Measurements from ENCODE around the gene ELF4. TPM values are rescaled to one million over a fixed set of nuclear protein-coding genes. Genes with fewer than 3 reads are reported as not detected.

Gene ELF4
- total and polyA plus RNA-seq, 10 of the 15 experiments (the other 5 are each of a cell fraction or from before 2014, with no cell fraction given) = 4.0 to 36.7 (median 22.6) TPM

DNA sequence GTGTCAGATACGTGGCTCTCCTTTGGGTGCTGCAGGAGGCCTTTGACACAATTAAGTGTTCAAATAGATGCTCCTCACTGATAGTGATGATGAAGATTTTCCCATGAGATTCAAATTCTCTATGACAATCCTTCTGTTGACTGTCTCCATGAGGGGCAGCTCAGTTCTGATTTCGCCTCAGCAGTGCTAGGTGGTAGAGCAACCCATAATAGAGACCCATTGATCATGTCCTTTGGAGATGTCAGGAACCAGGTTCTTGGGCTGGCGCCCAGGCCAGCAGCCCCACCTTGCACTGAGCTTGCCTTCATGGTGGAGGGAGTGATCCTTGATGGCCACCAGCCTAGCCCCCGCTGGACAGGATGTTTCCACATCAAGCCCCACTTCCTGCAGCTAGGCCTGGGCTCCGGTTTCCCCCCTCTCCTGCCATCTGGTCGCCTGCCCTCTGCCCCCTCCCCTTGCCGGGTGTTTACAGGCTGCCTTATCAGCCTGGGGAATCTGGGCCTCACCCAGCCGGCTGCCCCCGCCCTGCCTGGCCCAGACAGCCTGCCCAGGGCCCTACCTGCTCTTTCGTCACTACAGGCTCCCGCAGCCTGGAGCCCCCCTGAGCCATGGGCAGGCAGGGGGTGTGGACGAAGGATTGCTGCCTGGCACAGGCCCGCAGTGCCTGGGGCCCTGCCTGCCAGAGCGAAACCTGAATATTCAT, 12.6 kb downstream of the ELF4 start:
- 38% methylated on average over 14 of the region's 14 CpGs for WGBS (ENCODE audit: insufficient coverage, insufficient replicate concordance, low lambda C conversion rate, missing lambda C conversion rate)
- DNase-seq (ENCODE audit: low read depth, low spot score) (no peak), ATAC-seq (no peak; the same call in 2 of the 3 replicates), FAIRE-seq (no peak)
- Histone ChIP-seq H3K27ac (ENCODE audit: control insufficient read depth, insufficient read depth) (no peak overlapping the region), H3K79me2 (ENCODE audit: control insufficient read depth, insufficient read depth, low read length) (peaks cover 40% of the 10 kb centered on the region), H3K9ac (ENCODE audit: control insufficient read depth, insufficient read depth, low read length) (no peak overlapping the region), H3K4me3 (no peak overlapping the region), H4K20me1 (ENCODE audit: control insufficient read depth, insufficient read depth) (no peaks in the 10 kb centered on the region; the same call in 1 of the 2 replicates), H2AFZ (ENCODE audit: control insufficient read depth, low read depth, low read length) (no peak overlapping the region), H3K9me3 (replicated peaks; ENCODE audit: control insufficient read depth, insufficient read depth, low read length) (no peaks in the 10 kb centered on the region), H3K4me1 (ENCODE audit: control insufficient read depth, insufficient read depth, low read length) (peaks cover 6% of the 10 kb centered on the region), H3K36me3 (ENCODE audit: control insufficient read depth in 2 of 2, insufficient read depth in 2 of 2, low read length in 1 of 2) (peaks cover 0 to 3% of the 10 kb centered on the region in 2 experiments; a peak in 1 of 4 replicates), H3K4me2 (ENCODE audit: control insufficient read depth, insufficient read depth) (no peak overlapping the region), H3K27me3 (replicated peaks in 1 of 2; ENCODE audit: control insufficient read depth in 2 of 2, insufficient read depth in 2 of 2, low read length in 1 of 2) (no peaks in the 10 kb centered on the region)
- SMC1A ChIA-PET (ENCODE audit: uncharacterized antibody, unreplicated experiment) = no interaction called here
- POLR2A ChIA-PET = interaction anchor here (0.8 kb wide), 1 partner anchor 16 kb away, joined by 3 read pairs; no protein-coding TSS in a partner anchor
- CTCF ChIA-PET = interaction anchor here (1.1 kb wide), 1 partner anchor 18 kb away, joined by 3 read pairs; no protein-coding TSS in a partner anchor
- intact Hi-C loops (cut with micrococcal nuclease; ENCODE audit: unreplicated experiment) (no loop called here), in situ Hi-C loops (cut with MboI) (no loop called here)
- TF ChIP-seq MTA3 (IDR thresholded peaks at IDR 0.05; ENCODE audit: borderline replicate concordance, low read length) = no peak
- TF ChIP-seq, protein P1, sequence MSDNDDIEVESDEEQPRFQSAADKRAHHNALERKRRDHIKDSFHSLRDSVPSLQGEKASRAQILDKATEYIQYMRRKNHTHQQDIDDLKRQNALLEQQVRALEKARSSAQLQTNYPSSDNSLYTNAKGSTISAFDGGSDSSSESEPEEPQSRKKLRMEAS (IDR thresholded peaks at IDR 0.05; ENCODE audit: low read depth, low read length) = no peak
- no peak for TF ChIP-seq IKZF2 (IDR thresholded peaks at IDR 0.05)
- TF ChIP-seq CBX3 (IDR thresholded peaks at IDR 0.05; ENCODE audit: borderline replicate concordance, low read depth) = no peak
- TF ChIP-seq NBN (IDR thresholded peaks at IDR 0.05) = no peak
- TF ChIP-seq, protein P2, sequence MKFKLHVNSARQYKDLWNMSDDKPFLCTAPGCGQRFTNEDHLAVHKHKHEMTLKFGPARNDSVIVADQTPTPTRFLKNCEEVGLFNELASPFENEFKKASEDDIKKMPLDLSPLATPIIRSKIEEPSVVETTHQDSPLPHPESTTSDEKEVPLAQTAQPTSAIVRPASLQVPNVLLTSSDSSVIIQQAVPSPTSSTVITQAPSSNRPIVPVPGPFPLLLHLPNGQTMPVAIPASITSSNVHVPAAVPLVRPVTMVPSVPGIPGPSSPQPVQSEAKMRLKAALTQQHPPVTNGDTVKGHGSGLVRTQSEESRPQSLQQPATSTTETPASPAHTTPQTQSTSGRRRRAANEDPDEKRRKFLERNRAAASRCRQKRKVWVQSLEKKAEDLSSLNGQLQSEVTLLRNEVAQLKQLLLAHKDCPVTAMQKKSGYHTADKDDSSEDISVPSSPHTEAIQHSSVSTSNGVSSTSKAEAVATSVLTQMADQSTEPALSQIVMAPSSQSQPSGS (IDR thresholded peaks at IDR 0.05; ENCODE audit: low read length) = no peak
- TF ChIP-seq, protein P3, sequence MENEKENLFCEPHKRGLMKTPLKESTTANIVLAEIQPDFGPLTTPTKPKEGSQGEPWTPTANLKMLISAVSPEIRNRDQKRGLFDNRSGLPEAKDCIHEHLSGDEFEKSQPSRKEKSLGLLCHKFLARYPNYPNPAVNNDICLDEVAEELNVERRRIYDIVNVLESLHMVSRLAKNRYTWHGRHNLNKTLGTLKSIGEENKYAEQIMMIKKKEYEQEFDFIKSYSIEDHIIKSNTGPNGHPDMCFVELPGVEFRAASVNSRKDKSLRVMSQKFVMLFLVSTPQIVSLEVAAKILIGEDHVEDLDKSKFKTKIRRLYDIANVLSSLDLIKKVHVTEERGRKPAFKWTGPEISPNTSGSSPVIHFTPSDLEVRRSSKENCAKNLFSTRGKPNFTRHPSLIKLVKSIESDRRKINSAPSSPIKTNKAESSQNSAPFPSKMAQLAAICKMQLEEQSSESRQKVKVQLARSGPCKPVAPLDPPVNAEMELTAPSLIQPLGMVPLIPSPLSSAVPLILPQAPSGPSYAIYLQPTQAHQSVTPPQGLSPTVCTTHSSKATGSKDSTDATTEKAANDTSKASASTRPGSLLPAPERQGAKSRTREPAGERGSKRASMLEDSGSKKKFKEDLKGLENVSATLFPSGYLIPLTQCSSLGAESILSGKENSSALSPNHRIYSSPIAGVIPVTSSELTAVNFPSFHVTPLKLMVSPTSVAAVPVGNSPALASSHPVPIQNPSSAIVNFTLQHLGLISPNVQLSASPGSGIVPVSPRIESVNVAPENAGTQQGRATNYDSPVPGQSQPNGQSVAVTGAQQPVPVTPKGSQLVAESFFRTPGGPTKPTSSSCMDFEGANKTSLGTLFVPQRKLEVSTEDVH (IDR thresholded peaks at IDR 0.05; ENCODE audit: low read depth, partially characterized antibody) = no peak
- no peak for TF ChIP-seq RBBP5 (conservative IDR thresholded peaks at IDR 0.05)
- TF ChIP-seq RELA (IDR thresholded peaks at IDR 0.05; ENCODE audit: borderline replicate concordance, partially characterized antibody) = no peak
- no peak for TF ChIP-seq YBX1 (IDR thresholded peaks at IDR 0.05)
- no TSS peak for BruUV-seq (replicated peaks)
- RAD21 ChIA-PET (ENCODE audit: unreplicated experiment) = interaction anchor here (1.2 kb wide), 1 partner anchor 12 kb away, joined by 3 read pairs; no protein-coding TSS in a partner anchor

Data from GM12878 (cell line).